Measurements from ENCODE around the gene CTSK. TPM values are rescaled to one million over a fixed set of nuclear protein-coding genes. Genes with fewer than 3 reads are reported as not detected.

Gene CTSK
- total and polyA plus RNA-seq, 2 donors from 2014 or later: 11.6 to 16.8 TPM

DNA sequence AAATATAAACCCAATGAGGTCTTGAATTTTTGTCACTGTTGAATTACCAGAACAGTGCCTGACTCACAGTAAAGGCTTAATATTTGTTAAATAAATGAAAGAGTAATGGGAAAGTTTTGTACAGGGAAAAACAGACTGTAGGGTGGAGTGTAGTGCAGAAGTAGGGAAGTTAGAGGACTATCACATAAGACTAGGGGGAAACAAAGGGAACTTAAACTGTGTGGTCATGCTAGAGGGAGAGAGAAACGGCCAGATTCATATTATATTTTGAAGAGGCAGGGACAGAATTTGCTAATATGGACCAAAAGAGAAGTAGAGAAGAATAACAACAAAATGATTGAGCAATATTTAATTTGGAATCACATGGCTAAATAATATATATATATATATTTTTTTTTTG is 14.8 kb downstream of the CTSK start:
- no peak overlapping the region for H3K27ac ChIP-seq (ENCODE audit: low read depth in 2 of 2, low read length in 2 of 2)
- no peak for FAIRE-seq
- intact Hi-C loops (cut with DNase I): no loop called here

DNA sequence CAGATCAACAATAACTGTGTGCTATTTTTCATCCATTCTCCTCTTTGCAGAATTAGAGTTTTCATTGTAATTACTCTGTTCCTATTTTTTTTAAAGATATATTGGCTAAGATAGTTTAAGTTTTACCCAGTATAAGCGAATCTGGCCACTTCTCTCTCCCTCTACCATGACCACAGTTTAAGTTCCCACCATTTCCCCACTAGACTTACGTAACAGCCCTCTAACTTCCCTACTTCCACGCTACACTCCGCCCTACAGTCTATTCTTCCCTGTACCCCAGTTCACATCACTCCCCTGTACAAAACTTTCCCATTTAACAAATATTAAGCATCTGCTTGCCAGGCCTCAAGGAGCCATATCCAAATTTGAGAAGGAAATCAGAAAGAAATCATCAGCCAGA is 16.5 kb downstream of the CTSK start:
- no peak overlapping the region for H3K27ac ChIP-seq (ENCODE audit: low read depth in 2 of 2, low read length in 2 of 2)
- no peak overlapping the region for H3K4me3 ChIP-seq (ENCODE audit: low read length in 3 of 3)
- H3K36me3 ChIP-seq (ENCODE audit: control insufficient read depth in 2 of 3, insufficient read depth in 3 of 3, low read length in 3 of 3): peaks cover 0 to 6% (median 0%) of the 10 kb centered on the region in 3 donors
- H3K9me3 ChIP-seq (ENCODE audit: control insufficient read depth in 2 of 3, insufficient read depth in 1 of 3, low read length in 3 of 3): no peaks in the 10 kb centered on the region
- H3K4me1 ChIP-seq (ENCODE audit: control insufficient read depth in 2 of 3, insufficient read depth in 2 of 3, low read depth in 1 of 3, low read length in 3 of 3): no peaks in the 10 kb centered on the region
- TF ChIP-seq, protein P1, sequence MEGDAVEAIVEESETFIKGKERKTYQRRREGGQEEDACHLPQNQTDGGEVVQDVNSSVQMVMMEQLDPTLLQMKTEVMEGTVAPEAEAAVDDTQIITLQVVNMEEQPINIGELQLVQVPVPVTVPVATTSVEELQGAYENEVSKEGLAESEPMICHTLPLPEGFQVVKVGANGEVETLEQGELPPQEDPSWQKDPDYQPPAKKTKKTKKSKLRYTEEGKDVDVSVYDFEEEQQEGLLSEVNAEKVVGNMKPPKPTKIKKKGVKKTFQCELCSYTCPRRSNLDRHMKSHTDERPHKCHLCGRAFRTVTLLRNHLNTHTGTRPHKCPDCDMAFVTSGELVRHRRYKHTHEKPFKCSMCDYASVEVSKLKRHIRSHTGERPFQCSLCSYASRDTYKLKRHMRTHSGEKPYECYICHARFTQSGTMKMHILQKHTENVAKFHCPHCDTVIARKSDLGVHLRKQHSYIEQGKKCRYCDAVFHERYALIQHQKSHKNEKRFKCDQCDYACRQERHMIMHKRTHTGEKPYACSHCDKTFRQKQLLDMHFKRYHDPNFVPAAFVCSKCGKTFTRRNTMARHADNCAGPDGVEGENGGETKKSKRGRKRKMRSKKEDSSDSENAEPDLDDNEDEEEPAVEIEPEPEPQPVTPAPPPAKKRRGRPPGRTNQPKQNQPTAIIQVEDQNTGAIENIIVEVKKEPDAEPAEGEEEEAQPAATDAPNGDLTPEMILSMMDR (IDR thresholded peaks at IDR 0.05; ENCODE audit: borderline replicate concordance, extremely low read depth, insufficient read depth): no peak
- no peak for FAIRE-seq
- no peaks in the 10 kb centered on the region for H3K27me3 ChIP-seq (ENCODE audit: control insufficient read depth, insufficient read depth, low read length)
- intact Hi-C loops (cut with DNase I): no loop called here
- H3K9ac ChIP-seq (ENCODE audit: low read length in 3 of 3): no peak overlapping the region
- no peak for DNase-seq

More for the DNA sequence above, 14.8 kb downstream of the CTSK start:
- Histone ChIP-seq H3K4me1 (ENCODE audit: control insufficient read depth in 2 of 3, insufficient read depth in 2 of 3, low read depth in 1 of 3, low read length in 3 of 3) (no peaks in the 10 kb centered on the region), H3K36me3 (ENCODE audit: control insufficient read depth in 2 of 3, insufficient read depth in 3 of 3, low read length in 3 of 3) (peaks cover 0 to 8% (median 3%) of the 10 kb centered on the region in 3 donors), H3K9me3 (ENCODE audit: control insufficient read depth in 2 of 3, insufficient read depth in 1 of 3, low read length in 3 of 3) (no peaks in the 10 kb centered on the region), H3K9ac (ENCODE audit: low read length in 3 of 3) (no peak overlapping the region), H3K27me3 (ENCODE audit: control insufficient read depth, insufficient read depth, low read length) (no peaks in the 10 kb centered on the region), H3K4me3 (ENCODE audit: low read length in 3 of 3) (no peak overlapping the region)
- DNase-seq: no peak
- TF ChIP-seq, protein P1 (IDR thresholded peaks at IDR 0.05; ENCODE audit: borderline replicate concordance, extremely low read depth, insufficient read depth): no peak

DNA sequence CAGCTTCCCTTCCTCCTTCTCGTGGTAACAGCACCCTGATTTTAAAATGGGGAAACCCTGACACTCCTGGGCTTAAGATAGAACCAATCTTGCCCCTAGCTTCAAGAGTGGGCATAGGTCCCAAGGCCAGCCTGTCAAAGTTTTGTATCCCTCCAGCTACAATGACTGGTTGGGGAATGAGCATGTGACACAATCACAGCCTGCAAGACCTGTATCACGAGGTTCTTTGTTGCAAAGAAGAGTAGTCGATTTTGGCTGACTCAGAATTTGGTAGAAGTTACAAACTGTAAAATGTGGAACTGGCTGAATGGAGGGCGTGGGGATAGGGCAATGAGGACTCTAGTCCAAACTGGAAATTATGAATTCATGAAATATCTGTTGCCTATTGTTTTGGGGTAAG is 18.7 kb downstream of the CTSK start:
- FAIRE-seq: no peak
- no peaks in the 10 kb centered on the region for H3K4me1 ChIP-seq (ENCODE audit: control insufficient read depth in 2 of 3, insufficient read depth in 2 of 3, low read depth in 1 of 3, low read length in 3 of 3)
- no peak for DNase-seq
- intact Hi-C loops (cut with DNase I): no loop called here
- H3K4me3 ChIP-seq (ENCODE audit: low read length in 3 of 3): no peak overlapping the region
- no peaks in the 10 kb centered on the region for H3K9me3 ChIP-seq (ENCODE audit: control insufficient read depth in 2 of 3, insufficient read depth in 1 of 3, low read length in 3 of 3)
- no peaks in the 10 kb centered on the region for H3K36me3 ChIP-seq (ENCODE audit: control insufficient read depth in 2 of 3, insufficient read depth in 3 of 3, low read length in 3 of 3)
- H3K9ac ChIP-seq (ENCODE audit: low read length in 3 of 3): no peak overlapping the region
- TF ChIP-seq, protein P1 (IDR thresholded peaks at IDR 0.05; ENCODE audit: borderline replicate concordance, extremely low read depth, insufficient read depth): no peak
- no peak overlapping the region for H3K27ac ChIP-seq (ENCODE audit: low read depth in 2 of 2, low read length in 2 of 2)
- no peaks in the 10 kb centered on the region for H3K27me3 ChIP-seq (ENCODE audit: control insufficient read depth, insufficient read depth, low read length)

DNA sequence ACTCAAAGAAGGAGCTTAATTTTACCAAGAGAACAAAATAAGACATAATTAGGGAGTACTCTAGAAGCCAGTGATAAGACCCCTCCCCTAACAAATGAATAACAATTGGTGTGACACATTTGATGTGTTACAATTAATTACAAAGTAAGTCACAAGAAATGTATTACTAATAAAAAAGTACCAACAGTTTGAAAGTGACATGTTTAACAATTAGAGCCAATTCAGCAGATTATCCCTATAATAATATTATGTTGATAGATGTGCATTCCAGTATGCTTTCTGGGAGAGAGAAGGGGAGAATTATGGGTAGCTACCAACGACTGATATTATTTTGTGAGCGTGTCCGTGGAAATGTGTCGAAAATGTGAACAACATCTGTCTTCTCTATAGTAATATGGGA is 19.1 kb downstream of the CTSK start:
- DNase-seq: no peak
- no peak overlapping the region for H3K27ac ChIP-seq (ENCODE audit: low read depth in 2 of 2, low read length in 2 of 2)
- H3K4me3 ChIP-seq (ENCODE audit: low read length in 3 of 3): no peak overlapping the region
- no peaks in the 10 kb centered on the region for H3K4me1 ChIP-seq (ENCODE audit: control insufficient read depth in 2 of 3, insufficient read depth in 2 of 3, low read depth in 1 of 3, low read length in 3 of 3)
- TF ChIP-seq, protein P1 (IDR thresholded peaks at IDR 0.05; ENCODE audit: borderline replicate concordance, extremely low read depth, insufficient read depth): no peak
- no peaks in the 10 kb centered on the region for H3K27me3 ChIP-seq (ENCODE audit: control insufficient read depth, insufficient read depth, low read length)
- H3K36me3 ChIP-seq (ENCODE audit: control insufficient read depth in 2 of 3, insufficient read depth in 3 of 3, low read length in 3 of 3): no peaks in the 10 kb centered on the region
- no peak overlapping the region for H3K9ac ChIP-seq (ENCODE audit: low read length in 3 of 3)
- intact Hi-C loops (cut with DNase I): no loop called here
- no peak for FAIRE-seq
- H3K9me3 ChIP-seq (ENCODE audit: control insufficient read depth in 2 of 3, insufficient read depth in 1 of 3, low read length in 3 of 3): no peaks in the 10 kb centered on the region
